Middle frontal gyrus (tissue), 1 donor: ENCODE results near the gene SNRK.

Experiments used
- DNase-seq: peaks from one replicate; pipeline ENCODE4 v3.0.0-alpha.2; 2015; ENCODE audit warnings: low spot score; ENCODE audit errors: extremely low spot score

Gene SNRK

DNA sequence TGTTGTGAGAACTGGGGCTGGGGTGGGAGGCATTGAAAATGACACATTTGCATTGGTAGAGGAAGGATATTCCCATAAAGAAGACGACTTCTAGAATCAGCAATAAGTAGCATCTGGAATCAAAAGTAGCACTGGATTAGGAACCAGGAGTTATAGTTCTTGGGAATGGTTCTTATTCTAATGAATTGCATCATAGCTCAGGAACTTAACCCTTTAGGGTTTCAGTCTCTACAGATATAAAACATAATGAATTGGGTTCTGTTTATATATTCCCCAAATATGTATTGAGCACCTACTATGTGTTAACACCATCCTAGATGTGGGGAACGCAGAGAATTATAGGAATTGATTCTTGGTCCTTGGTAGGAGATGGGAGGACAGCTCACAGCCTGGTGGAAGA, 16.3 kb upstream of the SNRK start:
- DNase-seq: no peak

DNA sequence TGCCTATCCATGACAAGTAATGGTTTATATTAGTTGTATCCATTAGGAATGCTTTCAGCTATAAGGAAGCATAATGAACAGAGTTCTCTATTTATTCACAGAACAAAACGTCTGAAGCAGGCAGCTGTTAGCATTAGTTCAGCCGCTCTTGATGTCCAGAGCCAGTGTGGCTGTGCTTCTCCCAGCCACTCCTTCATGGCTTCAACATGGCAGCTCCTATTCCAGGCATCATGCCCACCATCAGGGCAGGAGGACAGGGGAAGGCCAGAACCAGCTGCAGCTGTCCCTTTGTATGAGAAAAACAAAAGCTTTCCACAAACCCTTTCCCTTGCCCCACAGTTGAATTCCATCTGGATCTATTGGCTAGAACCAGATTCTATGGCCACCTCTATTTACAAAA, 12.9 kb upstream of the SNRK start:
- DNase-seq: no peak

DNA sequence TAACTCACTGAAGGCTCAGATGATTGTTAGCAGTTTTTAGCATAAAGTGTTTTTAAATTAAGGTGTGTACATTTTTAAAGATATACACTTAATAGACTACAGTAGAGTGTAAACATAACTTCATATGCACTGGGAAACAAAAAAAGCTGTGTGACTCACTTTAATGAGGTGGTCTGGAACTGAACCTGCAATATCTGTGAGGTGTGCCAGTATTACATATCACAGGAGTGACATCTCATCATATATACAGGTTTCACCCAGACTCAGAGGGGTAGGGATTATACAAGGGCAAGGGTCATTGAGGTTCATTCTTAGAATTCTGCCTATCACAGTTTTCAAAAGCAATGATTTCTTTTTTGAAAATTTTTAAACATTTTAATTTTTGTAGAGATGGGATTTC, 7.3 kb upstream of the SNRK start:
- no peak for DNase-seq

DNA sequence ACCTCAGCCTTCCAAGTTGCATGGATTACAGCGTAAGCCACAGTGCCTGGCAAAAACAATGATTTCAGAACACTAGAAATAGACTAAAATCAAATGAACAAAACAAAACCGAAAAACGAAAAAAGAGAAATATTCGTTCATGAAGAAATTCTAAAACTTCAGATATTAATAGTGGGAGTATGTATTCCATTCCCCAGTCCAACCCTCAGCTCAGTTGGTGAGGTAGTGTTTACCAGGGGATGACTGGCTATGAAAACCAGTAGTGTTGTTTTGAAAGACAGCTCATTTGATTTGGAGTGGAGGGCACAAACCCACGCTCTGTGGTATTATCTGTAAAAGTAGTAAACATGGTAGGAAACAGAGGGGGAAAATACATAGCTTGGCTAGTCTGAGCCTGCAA, 6.8 kb upstream of the SNRK start:
- DNase-seq: no peak

DNA sequence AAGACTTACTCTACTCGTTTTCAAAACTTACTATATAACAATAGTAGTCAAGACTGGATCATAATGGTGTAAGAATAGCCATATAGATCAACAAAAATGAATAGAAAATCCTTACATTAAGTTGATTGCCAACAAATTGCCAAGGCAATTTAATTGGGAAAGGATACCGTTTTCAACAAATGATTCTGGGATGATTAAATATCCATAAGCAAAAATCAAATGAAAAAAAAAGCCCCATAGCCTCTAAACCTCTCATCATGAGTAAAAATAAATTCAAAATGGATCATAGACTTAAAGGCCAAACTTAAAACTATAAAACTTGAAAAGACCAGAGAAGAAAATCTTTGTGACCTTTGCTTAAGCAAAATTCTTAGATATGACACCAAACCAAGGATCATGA, 5.3 kb upstream of the SNRK start:
- no peak for DNase-seq

DNA sequence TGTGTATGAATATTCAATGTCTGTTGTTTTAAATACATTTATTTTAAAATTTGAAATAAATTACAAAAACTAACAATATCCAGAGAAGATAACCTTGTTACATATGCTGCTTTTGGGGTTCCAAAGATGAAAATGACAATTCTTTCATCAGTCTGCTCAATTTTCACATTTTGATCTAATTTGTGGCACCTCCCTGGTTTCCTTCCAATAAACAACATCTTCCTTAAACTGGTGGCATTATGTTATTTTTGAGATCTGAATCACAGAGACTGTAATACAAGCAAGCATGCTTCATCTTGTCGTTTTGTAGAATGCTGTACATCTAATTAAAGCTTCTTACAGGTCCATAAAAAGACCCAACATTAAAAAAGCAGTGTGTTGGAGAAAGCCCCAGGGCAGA, 2.2 kb upstream of the SNRK start:
- no peak for DNase-seq

- DNase-seq: no peak
These were observed 696 bp upstream of the SNRK start for GRCh38 chr3:43285644-43286043.

DNA sequence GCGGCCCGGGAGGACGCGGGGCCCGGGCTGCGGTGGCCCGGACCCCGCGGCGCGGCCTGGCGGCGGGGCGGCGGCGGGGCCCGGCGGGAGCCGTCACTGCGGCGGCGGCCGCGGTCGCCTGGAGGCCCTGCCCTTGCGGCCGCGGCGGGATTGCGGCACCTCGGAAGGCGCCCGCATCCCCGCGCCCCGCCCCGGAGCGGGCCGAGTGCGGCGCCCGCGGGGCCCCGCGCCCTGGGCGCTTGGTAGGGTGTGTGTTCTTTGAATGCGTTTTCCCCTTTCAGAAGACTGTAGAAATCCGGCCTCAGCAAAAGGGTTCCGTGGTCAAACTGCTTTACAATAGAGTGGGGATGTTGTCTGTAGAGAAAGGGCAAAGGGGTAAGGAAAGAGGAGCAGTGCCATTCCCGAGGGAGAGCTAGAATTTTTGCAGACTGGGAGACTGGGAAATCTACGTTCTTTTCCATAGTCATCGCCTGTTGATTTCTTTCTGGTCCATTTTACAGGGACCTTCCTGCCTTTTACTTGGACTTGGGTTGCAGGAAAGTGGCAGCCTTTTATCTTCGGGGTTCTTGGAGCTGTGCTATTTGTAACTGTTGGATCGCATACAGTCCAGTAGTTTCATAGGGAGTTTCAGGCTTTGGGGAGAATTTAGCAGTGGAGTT, 630 bp downstream of the SNRK start:
- no peak for DNase-seq

DNA sequence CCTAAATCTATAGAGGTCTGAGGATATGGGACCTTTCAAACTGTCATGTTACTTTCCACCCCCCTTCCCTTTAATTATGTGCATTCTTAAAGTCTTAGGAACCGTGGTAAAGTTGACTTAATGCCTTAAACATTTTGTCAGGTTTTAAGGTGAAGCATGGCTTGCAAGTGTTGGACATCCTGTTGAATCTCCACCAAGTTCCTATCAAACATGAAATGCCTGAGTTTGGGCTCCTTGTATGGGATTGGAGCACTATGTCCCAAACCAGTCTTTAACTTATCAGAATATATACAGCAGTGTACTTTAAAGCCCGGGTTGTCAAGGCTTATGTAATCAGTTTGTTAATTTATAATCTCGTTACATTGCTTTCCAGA, 1.1 kb downstream of the SNRK start:
- no peak for DNase-seq

- DNase-seq: no peak
These were observed 2.0 kb downstream of the SNRK start for GRCh38 chr3:43288366-43288765.

GRCh38 chr3:43288850-43289249, 2.5 kb downstream of the SNRK start:
- no peak for DNase-seq

- DNase-seq: no peak
These were observed 3.1 kb downstream of the SNRK start for GRCh38 chr3:43289401-43289800.

GRCh38 chr3:43289841-43290470, 3.6 kb downstream of the SNRK start:
- DNase-seq: no peak

GRCh38 chr3:43290956-43291355, 4.6 kb downstream of the SNRK start:
- no peak for DNase-seq

DNA sequence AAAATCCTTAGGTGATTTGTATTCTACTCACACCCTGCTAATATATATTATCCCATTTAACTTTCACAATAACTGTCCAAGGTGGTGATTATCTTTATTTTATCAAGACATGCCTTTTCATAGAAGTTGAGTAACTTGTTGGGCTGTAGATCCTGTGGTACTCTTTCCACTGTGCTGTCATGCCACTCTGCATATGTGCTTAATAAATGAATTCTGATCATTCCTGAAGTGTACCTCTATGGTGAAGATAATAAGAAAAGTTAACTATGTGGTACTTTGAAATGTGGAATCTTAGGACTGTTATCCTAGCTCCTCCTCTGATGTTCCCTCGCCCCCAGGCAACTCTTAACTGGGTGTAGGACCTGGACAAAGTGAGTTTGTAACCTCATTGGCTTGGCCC, 5.2 kb downstream of the SNRK start:
- DNase-seq: no peak

DNA sequence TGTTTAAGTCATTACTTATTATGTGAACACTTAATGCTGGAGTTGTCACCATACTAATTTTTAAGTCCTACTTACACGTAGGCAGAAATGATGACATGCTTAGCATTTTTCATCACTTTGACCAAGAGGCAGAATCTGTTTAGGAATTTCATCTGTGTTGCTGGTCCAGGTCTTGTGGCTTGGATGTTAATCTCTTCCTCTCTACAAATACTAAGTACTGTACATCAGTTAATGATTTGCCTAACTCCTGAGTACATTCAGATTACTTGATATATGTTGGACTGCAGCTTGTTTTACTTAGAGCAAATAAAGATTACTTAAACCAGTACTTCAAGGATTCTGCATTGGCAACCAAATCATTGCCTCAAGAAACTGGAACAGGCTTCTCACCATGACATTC, 8.6 kb downstream of the SNRK start:
- no peak for DNase-seq

DNA sequence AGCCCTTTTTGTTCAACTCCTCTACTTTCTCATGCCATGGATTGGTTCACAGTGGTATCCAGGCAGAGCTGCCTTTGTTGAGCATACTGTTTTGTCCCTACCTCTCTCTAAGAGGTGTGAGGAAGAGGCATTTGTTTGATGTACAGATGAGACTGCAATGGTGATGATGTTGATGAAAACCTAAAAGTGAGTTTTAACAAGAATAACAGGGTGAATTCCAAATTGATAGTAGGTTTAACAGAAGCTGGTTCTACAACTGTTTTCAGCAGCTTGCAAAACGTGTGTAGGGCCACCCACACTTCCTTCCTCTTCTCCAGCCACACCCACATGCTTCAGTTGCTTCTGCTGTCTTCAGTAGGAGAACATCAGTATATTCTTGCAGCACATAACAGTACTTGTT, 10.2 kb downstream of the SNRK start:
- DNase-seq: no peak

DNA sequence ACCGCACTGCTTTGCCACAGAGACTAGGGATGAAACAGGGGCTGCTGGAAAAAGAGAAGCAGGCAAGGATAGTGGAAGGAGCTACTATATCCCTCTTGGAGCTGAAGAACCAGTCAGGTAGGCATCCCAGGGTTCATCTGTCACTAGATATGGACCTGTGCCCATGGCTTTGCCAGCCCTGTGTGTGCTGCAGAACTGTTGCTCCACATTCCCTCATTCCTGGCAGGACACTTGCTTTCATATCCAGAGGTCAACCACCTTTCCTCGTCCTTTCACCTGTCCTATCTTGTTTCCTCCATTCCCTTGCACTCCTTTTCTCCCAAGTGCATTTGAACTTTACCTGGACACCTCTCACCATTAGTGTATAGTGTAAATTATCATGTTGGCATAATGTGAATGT, 12.0 kb downstream of the SNRK start:
- no peak for DNase-seq

DNA sequence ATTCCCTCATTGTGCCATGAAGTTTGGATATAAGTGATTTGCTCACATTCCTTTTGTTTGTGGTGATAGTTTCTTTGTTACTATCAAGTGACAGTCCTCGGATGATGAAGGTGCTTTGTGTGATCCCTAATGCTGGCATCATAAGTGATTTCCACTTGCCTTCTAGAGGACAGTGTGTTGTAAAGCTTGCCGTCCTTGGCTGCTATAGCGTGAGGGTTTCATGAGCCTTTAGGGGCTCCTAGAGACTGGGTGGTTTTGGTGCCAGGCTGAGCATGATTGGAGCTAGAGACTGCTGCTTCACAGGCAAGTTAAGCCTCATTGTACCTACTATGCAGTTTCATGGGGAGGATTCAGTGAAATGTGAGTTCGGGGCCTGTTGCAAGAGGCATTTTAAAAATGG, 12.4 kb downstream of the SNRK start:
- DNase-seq: no peak

GRCh38 chr3:43302116-43302880, 16.0 kb downstream of the SNRK start:
- DNase-seq: no peak

DNA sequence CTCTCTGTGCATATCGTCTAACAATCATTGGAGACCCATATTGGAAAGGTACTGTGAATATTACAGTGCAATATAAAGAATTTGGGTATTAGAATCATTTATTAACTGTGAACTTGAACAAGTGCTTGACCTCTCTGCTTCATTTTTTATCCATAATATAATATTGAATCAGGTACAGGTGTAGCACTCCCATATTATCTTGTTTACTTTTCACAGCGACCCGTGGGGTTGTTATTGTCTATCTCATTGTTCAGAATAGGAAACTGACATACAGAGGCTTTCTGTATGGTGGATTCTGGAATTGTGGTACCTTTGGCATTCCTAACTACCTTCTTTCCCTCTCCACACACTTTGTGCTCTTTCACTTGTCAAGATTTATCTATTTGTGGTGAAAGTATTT, 17.8 kb downstream of the SNRK start:
- DNase-seq: no peak

DNA sequence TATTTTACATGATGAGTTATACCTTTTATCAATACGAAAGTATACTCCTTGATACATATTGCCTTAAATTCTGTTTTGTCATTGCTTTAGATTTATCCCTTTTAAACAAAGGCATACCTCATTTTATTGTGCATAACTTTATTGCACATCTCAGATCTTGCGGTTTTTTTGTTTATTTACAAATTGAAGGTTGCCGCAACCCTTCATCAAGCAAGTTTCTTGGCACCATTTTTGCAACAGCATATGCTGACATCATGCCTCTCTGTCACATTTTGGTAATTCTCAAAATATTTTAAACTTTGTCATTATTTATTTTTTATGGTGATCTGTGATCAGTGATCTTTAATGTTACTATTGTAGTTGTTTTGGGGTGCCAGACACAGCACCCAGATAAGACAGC, 20.9 kb downstream of the SNRK start:
- no peak for DNase-seq

GRCh38 chr3:43307649-43308048, 21.3 kb downstream of the SNRK start:
- no peak for DNase-seq
